Subcutaneous abdominal adipose tissue (tissue), 5 donors: ENCODE data around the gene GIPC1.
A peak's percentile ranks its signal among the peaks of the same experiment; 100 is the strongest.
"Not testable (repeated sequence)": the region's sequence is repeated elsewhere in the genome, so short reads cannot be mapped to it uniquely, and the experiment has no call there.

ENCODE experiments used
- H3K27ac ChIP-seq: one replicate; pipeline ENCODE4 v1.7.0; 2013; ENCODE audit warnings: low read depth, mild to moderate bottlenecking, inconsistent platforms, low read length, moderate library complexity
- H3K27me3 ChIP-seq, 5 donors: one replicate each; pipeline ENCODE4 v1.7.0; 2013; ENCODE audit warnings: low read length in 5 of 5, inconsistent platforms in 1 of 5; ENCODE audit not compliant: control insufficient read depth in 5 of 5, insufficient read depth in 4 of 5
- H3K36me3 ChIP-seq, 5 donors: one replicate each; pipeline ENCODE4 v1.7.0; 2013; ENCODE audit warnings: low read length in 5 of 5; ENCODE audit not compliant: control insufficient read depth in 5 of 5, insufficient read depth in 5 of 5
- H3K4me1 ChIP-seq, 5 donors: one replicate each; pipeline ENCODE4 v1.7.0; 2013; ENCODE audit warnings: low read length in 5 of 5, mild to moderate bottlenecking in 3 of 5, moderate library complexity in 1 of 5; ENCODE audit not compliant: control insufficient read depth in 5 of 5, insufficient read depth in 5 of 5
- H3K4me3 ChIP-seq, 5 donors: one replicate each; pipeline ENCODE4 v1.7.0; 2013; ENCODE audit warnings: low read length in 5 of 5, low read depth in 1 of 5
- H3K9ac ChIP-seq, 5 donors: one replicate each; pipeline ENCODE4 v1.7.0; 2013; ENCODE audit warnings: low read length in 5 of 5, mild to moderate bottlenecking in 4 of 5, moderate library complexity in 3 of 5
- H3K9me3 ChIP-seq, 5 donors: one replicate each; pipeline ENCODE4 v1.7.0; 2013; ENCODE audit warnings: low read length in 5 of 5; ENCODE audit not compliant: control insufficient read depth in 5 of 5
- donor health status: healthy.
- donor health status: healthy.
- donor health status: healthy.
- donor health status: healthy.
- donor health status: healthy.

The GIPC1 gene

GRCh38 chr19:14510311-14511228 is 14.6 kb upstream of the GIPC1 start:
- no peaks in the 10 kb centered on the region for H3K9me3 ChIP-seq
- peaks cover 17 to 39% (median 31%) of the 10 kb centered on the region in 5 donors for H3K4me1 ChIP-seq
- H3K4me3 ChIP-seq = peak overlapping the region in 4 of 5 donors; percentile 16 to 45 (median 30)
- H3K27me3 ChIP-seq = no peaks in the 10 kb centered on the region
- peaks cover 0 to 25% (median 16%) of the 10 kb centered on the region in 5 donors for H3K36me3 ChIP-seq
- peak overlapping the region in 1 of 5 donors; percentile 40 for H3K9ac ChIP-seq
- peak overlapping the region; percentile 68 for H3K27ac ChIP-seq

- H3K4me1 ChIP-seq = peaks cover 5 to 26% (median 16%) of the 10 kb centered on the region in 5 donors
- H3K9me3 ChIP-seq = no peaks in the 10 kb centered on the region
- peaks cover 0 to 1% (median 0%) of the 10 kb centered on the region in 5 donors for H3K36me3 ChIP-seq
- H3K27me3 ChIP-seq = no peaks in the 10 kb centered on the region
- H3K27ac ChIP-seq = no peak overlapping the region
- H3K4me3 ChIP-seq = no peak overlapping the region
- no peak overlapping the region for H3K9ac ChIP-seq
These were observed 12.0 kb upstream of the GIPC1 start for GRCh38 chr19:14507704-14508542.

- H3K4me3 ChIP-seq = no peak overlapping the region
- H3K36me3 ChIP-seq = no peaks in the 10 kb centered on the region
- H3K9me3 ChIP-seq = no peaks in the 10 kb centered on the region
- H3K4me1 ChIP-seq = peaks cover 2 to 23% (median 18%) of the 10 kb centered on the region in 5 donors
- H3K9ac ChIP-seq = no peak overlapping the region
- peak overlapping the region; percentile 30 for H3K27ac ChIP-seq
- no peaks in the 10 kb centered on the region for H3K27me3 ChIP-seq
These were observed 9.7 kb upstream of the GIPC1 start for GRCh38 chr19:14505488-14506239.

GRCh38 chr19:14504575-14504974 is 8.6 kb upstream of the GIPC1 start:
- H3K9me3 ChIP-seq, H3K36me3 ChIP-seq, H3K27me3 ChIP-seq, H3K27ac ChIP-seq, H3K4me3 ChIP-seq, H3K9ac ChIP-seq: not testable (repeated sequence)
- peaks cover 1 to 15% (median 12%) of the 10 kb centered on the region in 5 donors for H3K4me1 ChIP-seq

GRCh38 chr19:14503285-14503684 is 7.4 kb upstream of the GIPC1 start:
- no peak overlapping the region for H3K27ac ChIP-seq
- H3K36me3 ChIP-seq = no peaks in the 10 kb centered on the region
- no peak overlapping the region for H3K9ac ChIP-seq
- H3K4me1 ChIP-seq = peaks cover 0 to 15% (median 12%) of the 10 kb centered on the region in 5 donors
- H3K27me3 ChIP-seq = no peaks in the 10 kb centered on the region
- H3K4me3 ChIP-seq = no peak overlapping the region
- H3K9me3 ChIP-seq = no peaks in the 10 kb centered on the region

- Histone ChIP-seq H3K27ac (no peak overlapping the region), H3K36me3 (no peaks in the 10 kb centered on the region), H3K9me3 (no peaks in the 10 kb centered on the region), H3K4me3 (no peak overlapping the region), H3K9ac (no peak overlapping the region), H3K4me1 (peaks cover 2 to 22% (median 17%) of the 10 kb centered on the region in 5 donors), H3K27me3 (no peaks in the 10 kb centered on the region)
These were observed 6.6 kb upstream of the GIPC1 start for GRCh38 chr19:14502334-14503092.

- peak overlapping the region in 2 of 5 donors; percentile 22 to 48 for H3K4me3 ChIP-seq
- peaks cover 0 to 6% (median 3%) of the 10 kb centered on the region in 5 donors for H3K36me3 ChIP-seq
- peak overlapping the region; percentile 88 for H3K27ac ChIP-seq
- no peaks in the 10 kb centered on the region for H3K9me3 ChIP-seq
- H3K27me3 ChIP-seq = no peaks in the 10 kb centered on the region
- H3K9ac ChIP-seq = peak overlapping the region in 2 of 5 donors; percentile 25 to 41
- peaks cover 15 to 39% (median 37%) of the 10 kb centered on the region in 5 donors for H3K4me1 ChIP-seq
These were observed 1.4 kb upstream of the GIPC1 start for GRCh38 chr19:14497228-14497921.

- Histone ChIP-seq H3K4me3 (peak overlapping the region in 4 of 5 donors; percentile 22 to 76 (median 52)), H3K27ac (peak overlapping the region; percentile 88), H3K36me3 (peaks cover 0 to 9% (median 3%) of the 10 kb centered on the region in 5 donors), H3K9me3 (no peaks in the 10 kb centered on the region), H3K9ac (peak overlapping the region; percentile 1 to 58 (median 26)), H3K4me1 (peaks cover 15 to 35% (median 34%) of the 10 kb centered on the region in 5 donors), H3K27me3 (no peaks in the 10 kb centered on the region)
These were observed 904 bp upstream of the GIPC1 start for GRCh38 chr19:14496834-14497227.
